Astrocyte (in vitro differentiated cells and primary cell): ENCODE results near the gene RPH3AL. TPM values are rescaled to one million over a fixed set of nuclear protein-coding genes. Genes with fewer than 3 reads are reported as not detected.

Experiments used
- DNase-seq: peaks from one replicate; pipeline ENCODE4 v3.0.0-alpha.2; 2010; ENCODE audit warnings: low read depth
- FAIRE-seq: peaks from 2 replicates; lab custom pipeline; 2011; peaks lifted over from hg19 to GRCh38; lab: Jason Lieb, UNC
- H2AFZ ChIP-seq: 2 replicates; pipeline ENCODE4 v1.6.0; 2012; ENCODE audit warnings: low read depth, low read length, inconsistent platforms
- H3K27ac ChIP-seq: 2 replicates; pipeline ENCODE4 v1.5.1; 2011; ENCODE audit warnings: low read depth, low read length, inconsistent platforms
- H3K27me3 ChIP-seq: 2 replicates; pipeline ENCODE4 v1.6.0; 2011; ENCODE audit warnings: low read length, inconsistent platforms; ENCODE audit not compliant: insufficient read depth
- H3K36me3 ChIP-seq: 2 replicates; pipeline ENCODE4 v1.5.1; 2011; ENCODE audit warnings: low read length, inconsistent platforms; ENCODE audit not compliant: insufficient read depth
- H3K4me1 ChIP-seq: 2 replicates; pipeline ENCODE4 v1.5.1; 2011; ENCODE audit warnings: low read length, inconsistent platforms; ENCODE audit not compliant: insufficient read depth
- H3K4me2 ChIP-seq: 2 replicates; pipeline ENCODE4 v1.6.0; 2012; ENCODE audit warnings: low read length, inconsistent platforms
- H3K4me3 ChIP-seq: 2 replicates; pipeline ENCODE4 v1.5.1; 2011; ENCODE audit warnings: low read depth, mild to moderate bottlenecking, low read length, inconsistent platforms; ENCODE audit not compliant: insufficient read depth
- H3K79me2 ChIP-seq: 2 replicates; pipeline ENCODE4 v1.6.0; 2012; ENCODE audit warnings: mild to moderate bottlenecking, low read length, inconsistent platforms; ENCODE audit not compliant: insufficient read depth
- H3K9ac ChIP-seq: 2 replicates; pipeline ENCODE4 v1.6.0; 2012; ENCODE audit warnings: mild to moderate bottlenecking, low read length, inconsistent platforms
- H3K9me3 ChIP-seq: 2 replicates; pipeline ENCODE4 v1.5.1; 2012; ENCODE audit warnings: low read depth, mild to moderate bottlenecking, low read length, inconsistent platforms; ENCODE audit not compliant: insufficient read depth
- H4K20me1 ChIP-seq: 2 replicates; pipeline ENCODE4 v1.6.0; 2012; ENCODE audit warnings: low read length, inconsistent platforms; ENCODE audit not compliant: insufficient read depth
- H3K27ac Mint-ChIP-seq: one replicate; pipeline ENCODE4 v1.8.0; 2021; ENCODE audit warnings: mild to moderate bottlenecking, mixed read lengths; ENCODE audit not compliant: unreplicated experiment
- H3K27me3 Mint-ChIP-seq: one replicate; pipeline ENCODE4 v1.8.0; 2021; ENCODE audit warnings: low read depth, mixed read lengths; ENCODE audit not compliant: unreplicated experiment
- H3K36me3 Mint-ChIP-seq: one replicate; pipeline ENCODE4 v1.8.0; 2021; ENCODE audit warnings: low read depth, mixed read lengths; ENCODE audit not compliant: unreplicated experiment
- H3K4me1 Mint-ChIP-seq: one replicate; pipeline ENCODE4 v1.8.0; 2021; ENCODE audit warnings: low read depth, mixed read lengths; ENCODE audit not compliant: unreplicated experiment
- H3K4me3 Mint-ChIP-seq: one replicate; pipeline ENCODE4 v1.8.0; 2021; ENCODE audit warnings: mild to moderate bottlenecking, moderate library complexity, mixed read lengths; ENCODE audit not compliant: unreplicated experiment
- H3K9me3 Mint-ChIP-seq: one replicate; pipeline ENCODE4 v1.8.0; 2021; ENCODE audit warnings: mild to moderate bottlenecking, mixed read lengths; ENCODE audit not compliant: unreplicated experiment
- EZH2 ChIP-seq: IDR thresholded peaks from 2 replicates; pipeline ENCODE4 v1.6.1; 2012; ENCODE audit warnings: mild to moderate bottlenecking, low read length, inconsistent platforms; ENCODE audit not compliant: insufficient read depth
- total RNA-seq: library from RNA; stranded (reverse); gene quantifications from 2 replicates; pipeline ENCODE4 v1.2.1, GENCODE V29; 2021
- TF ChIP-seq, protein P1 (sequence below): IDR thresholded peaks from 2 replicates; pipeline ENCODE4 v1.5.1; 2011; ENCODE audit warnings: low read depth, mild to moderate bottlenecking, inconsistent platforms, low read length, moderate library complexity; ENCODE audit not compliant: insufficient read depth

The RPH3AL gene
- total RNA-seq, 1 donor from 2014 or later, result 3.7 TPM

DNA sequence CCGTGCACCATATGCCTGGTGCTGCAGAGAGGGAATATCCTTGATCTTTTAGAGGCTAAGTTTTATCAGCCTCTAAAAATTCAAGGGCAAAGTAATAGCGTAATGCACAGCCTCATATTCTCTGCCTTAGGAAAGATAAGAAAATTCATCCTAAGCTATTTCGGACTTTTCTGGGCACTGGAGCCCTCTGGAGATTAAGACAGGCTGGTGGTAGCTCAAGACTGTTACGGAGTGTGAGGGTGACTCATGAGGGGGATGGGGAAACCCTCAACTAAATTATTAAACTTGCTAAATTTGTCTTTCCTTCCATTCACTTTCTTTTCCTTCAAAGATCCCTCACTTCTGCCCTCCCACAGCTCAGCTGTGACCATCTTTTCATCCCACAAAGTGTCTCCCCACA, 73.3 kb downstream of the RPH3AL start:
- Histone ChIP-seq H3K27ac (no peak overlapping the region), H3K27me3 (peaks cover 8% of the 10 kb centered on the region), H3K4me2 (no peak overlapping the region), H3K9me3 (no peaks in the 10 kb centered on the region), H2AFZ (no peak overlapping the region), H4K20me1 (no peaks in the 10 kb centered on the region), H3K4me1 (no peaks in the 10 kb centered on the region), H3K4me3 (no peak overlapping the region), H3K9ac (no peak overlapping the region), H3K79me2 (no peaks in the 10 kb centered on the region), H3K36me3 (no peaks in the 10 kb centered on the region)
- H3K36me3 Mint-ChIP-seq, result no peaks in the 10 kb centered on the region
- no peak overlapping the region for H3K4me3 Mint-ChIP-seq
- peaks cover 39% of the 10 kb centered on the region for H3K27me3 Mint-ChIP-seq
- no peak for FAIRE-seq
- peaks cover 11% of the 10 kb centered on the region for H3K9me3 Mint-ChIP-seq
- H3K4me1 Mint-ChIP-seq, result peaks cover 2% of the 10 kb centered on the region
- DNase-seq, result no peak
- no peak for TF ChIP-seq EZH2
- TF ChIP-seq, protein P1, sequence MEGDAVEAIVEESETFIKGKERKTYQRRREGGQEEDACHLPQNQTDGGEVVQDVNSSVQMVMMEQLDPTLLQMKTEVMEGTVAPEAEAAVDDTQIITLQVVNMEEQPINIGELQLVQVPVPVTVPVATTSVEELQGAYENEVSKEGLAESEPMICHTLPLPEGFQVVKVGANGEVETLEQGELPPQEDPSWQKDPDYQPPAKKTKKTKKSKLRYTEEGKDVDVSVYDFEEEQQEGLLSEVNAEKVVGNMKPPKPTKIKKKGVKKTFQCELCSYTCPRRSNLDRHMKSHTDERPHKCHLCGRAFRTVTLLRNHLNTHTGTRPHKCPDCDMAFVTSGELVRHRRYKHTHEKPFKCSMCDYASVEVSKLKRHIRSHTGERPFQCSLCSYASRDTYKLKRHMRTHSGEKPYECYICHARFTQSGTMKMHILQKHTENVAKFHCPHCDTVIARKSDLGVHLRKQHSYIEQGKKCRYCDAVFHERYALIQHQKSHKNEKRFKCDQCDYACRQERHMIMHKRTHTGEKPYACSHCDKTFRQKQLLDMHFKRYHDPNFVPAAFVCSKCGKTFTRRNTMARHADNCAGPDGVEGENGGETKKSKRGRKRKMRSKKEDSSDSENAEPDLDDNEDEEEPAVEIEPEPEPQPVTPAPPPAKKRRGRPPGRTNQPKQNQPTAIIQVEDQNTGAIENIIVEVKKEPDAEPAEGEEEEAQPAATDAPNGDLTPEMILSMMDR, result no peak
- no peak overlapping the region for H3K27ac Mint-ChIP-seq

DNA sequence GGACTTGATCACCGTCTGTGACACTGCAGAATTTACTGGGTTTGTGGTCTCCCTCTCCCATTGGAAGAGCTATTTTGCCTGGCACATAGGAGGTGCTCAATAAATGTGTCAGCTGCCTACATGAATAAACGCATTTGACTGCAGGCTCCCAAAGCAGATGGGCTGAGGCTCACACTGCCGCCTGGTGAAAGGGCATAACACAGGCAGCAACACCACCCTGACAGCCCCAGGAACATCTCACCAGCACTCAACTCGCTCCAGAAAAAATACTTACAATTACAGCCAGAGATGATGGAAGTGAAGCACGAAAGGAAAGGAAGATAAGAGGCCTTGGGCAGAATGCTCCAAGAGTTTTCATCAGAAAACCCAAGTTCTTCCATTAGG, 73.9 kb downstream of the RPH3AL start:
- H3K27ac Mint-ChIP-seq, result no peak overlapping the region
- H3K4me3 ChIP-seq, result no peak overlapping the region
- no peak for FAIRE-seq
- no peak overlapping the region for H3K9ac ChIP-seq
- H2AFZ ChIP-seq, result no peak overlapping the region
- no peaks in the 10 kb centered on the region for H3K4me1 ChIP-seq
- peaks cover 8% of the 10 kb centered on the region for H3K27me3 ChIP-seq
- no peaks in the 10 kb centered on the region for H4K20me1 ChIP-seq
- H3K36me3 ChIP-seq, result no peaks in the 10 kb centered on the region
- no peak for DNase-seq
- H3K9me3 ChIP-seq, result no peaks in the 10 kb centered on the region
- H3K4me2 ChIP-seq, result no peak overlapping the region
- no peak for TF ChIP-seq EZH2
- TF ChIP-seq, protein P1, result no peak
- H3K4me3 Mint-ChIP-seq, result no peak overlapping the region
- no peaks in the 10 kb centered on the region for H3K79me2 ChIP-seq
- H3K36me3 Mint-ChIP-seq, result no peaks in the 10 kb centered on the region
- peaks cover 35% of the 10 kb centered on the region for H3K27me3 Mint-ChIP-seq
- no peak overlapping the region for H3K27ac ChIP-seq
- H3K9me3 Mint-ChIP-seq, result peaks cover 11% of the 10 kb centered on the region
- H3K4me1 Mint-ChIP-seq, result peaks cover 2% of the 10 kb centered on the region

DNA sequence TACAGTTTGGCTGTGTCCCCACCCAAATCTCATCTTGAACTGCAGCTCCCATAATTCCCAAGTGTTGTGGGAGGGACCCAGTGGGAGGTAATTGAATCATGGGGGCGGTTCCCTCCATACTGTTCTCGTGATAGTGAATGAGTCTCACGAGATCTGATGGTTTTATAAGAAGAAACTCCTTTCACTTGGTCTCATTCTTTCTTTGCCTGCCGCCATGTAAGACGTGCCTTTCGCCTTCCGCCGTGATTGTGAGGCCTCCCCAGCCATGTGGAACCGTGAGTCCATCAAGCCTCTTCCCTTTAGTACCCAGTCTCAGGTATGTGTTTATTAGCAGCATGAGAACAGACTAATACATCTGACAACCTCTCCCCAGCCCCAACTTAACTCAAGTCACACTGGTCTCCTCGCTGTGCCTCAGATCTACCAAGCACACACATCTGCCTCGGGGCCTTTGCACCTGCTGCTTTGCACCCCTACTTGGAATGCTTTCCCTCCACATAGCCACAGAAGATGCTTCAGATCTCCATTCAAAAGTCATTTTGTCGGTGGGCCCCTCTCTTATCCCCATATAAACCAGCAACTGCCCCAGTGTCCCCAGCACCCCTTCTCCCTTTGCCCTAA, 74.4 kb downstream of the RPH3AL start:
- Mint-ChIP-seq H3K27me3 (peaks cover 35% of the 10 kb centered on the region), H3K9me3 (peaks cover 11% of the 10 kb centered on the region), H3K27ac (no peak overlapping the region), H3K4me3 (no peak overlapping the region), H3K36me3 (no peaks in the 10 kb centered on the region), H3K4me1 (peaks cover 2% of the 10 kb centered on the region)
- H3K27me3 ChIP-seq, result peaks cover 8% of the 10 kb centered on the region
- FAIRE-seq (no peak), DNase-seq (no peak)
- H3K27ac ChIP-seq, result no peak overlapping the region
- TF ChIP-seq, protein P1, result no peak
- TF ChIP-seq EZH2, result no peak
- H3K9me3 ChIP-seq, result no peaks in the 10 kb centered on the region
- H2AFZ ChIP-seq, result no peak overlapping the region
- no peak overlapping the region for H3K4me2 ChIP-seq
- no peaks in the 10 kb centered on the region for H3K36me3 ChIP-seq
- no peaks in the 10 kb centered on the region for H3K4me1 ChIP-seq
- no peaks in the 10 kb centered on the region for H3K79me2 ChIP-seq
- H3K9ac ChIP-seq, result no peak overlapping the region
- no peak overlapping the region for H3K4me3 ChIP-seq
- no peaks in the 10 kb centered on the region for H4K20me1 ChIP-seq
